ENCODE measurements around the gene IFIH1. TPM values are rescaled to one million over a fixed set of nuclear protein-coding genes. Genes with fewer than 3 reads are reported as not detected.

IFIH1 gene
- total and polyA plus RNA-seq, 9 of the 15 experiments (the other 6 are each of a cell fraction or from before 2014, with no cell fraction given): 0.15 to 1.2 (median 0.60) TPM; not detected in 1

DNA sequence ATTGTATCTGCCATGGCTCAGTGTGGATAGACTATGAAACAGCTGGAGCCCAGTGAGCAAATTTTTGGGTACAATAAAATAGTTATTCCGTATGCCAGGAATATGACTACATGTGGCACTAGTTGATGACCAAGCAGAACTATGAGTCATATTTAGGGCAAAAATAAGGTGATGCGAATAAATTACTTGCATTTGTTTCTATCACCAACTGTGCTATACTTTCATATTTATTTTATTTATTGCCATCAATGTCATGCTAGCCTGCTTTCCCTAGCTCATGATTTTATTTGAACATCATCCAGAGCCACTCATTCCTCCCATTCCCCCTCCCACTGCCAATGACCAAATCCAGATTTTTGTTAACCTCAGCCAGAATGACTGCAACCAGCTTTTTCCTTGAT lies 61.9 kb downstream of the IFIH1 start (continued):
- TF ChIP-seq JUND (IDR thresholded peaks at IDR 0.05; ENCODE audit: borderline replicate concordance, low read depth, low read length) (no peak), JUND (tag; IDR thresholded peaks at IDR 0.05; ENCODE audit: borderline replicate concordance, low read depth, low read length) (no peak), SMAD2 (IDR thresholded peaks at IDR 0.05; ENCODE audit: low read depth, low read length) (no peak)

DNA sequence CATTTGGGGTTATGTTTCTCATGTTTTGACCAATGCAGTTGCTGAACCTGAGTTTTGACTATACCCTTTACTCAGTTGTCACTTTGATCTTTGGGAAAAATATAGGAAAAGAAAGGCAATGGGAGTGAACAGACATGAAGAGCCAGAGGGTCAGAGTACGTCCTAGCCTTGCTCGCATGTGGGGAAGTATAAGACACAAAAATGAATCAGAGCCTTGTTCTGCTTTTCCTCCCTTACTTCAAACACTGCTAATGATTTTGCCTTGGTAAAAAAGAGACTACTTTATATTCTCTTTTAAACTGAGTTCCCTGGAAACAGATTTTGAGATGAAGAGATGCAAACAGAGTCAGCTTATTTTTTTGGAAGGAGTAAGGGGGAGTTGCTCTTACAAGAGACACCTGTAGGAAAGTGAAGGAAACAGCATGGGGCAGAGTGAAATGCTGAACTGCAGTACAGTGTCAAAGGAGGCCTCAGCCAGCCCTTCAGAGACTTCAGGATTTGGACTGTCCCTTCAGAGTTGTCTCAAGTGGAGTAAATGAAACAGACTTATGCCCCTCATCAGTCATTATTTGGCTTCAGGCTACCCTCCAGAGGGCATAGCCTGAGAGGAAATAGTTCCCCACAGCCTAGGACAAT lies 64.1 kb downstream of the IFIH1 start:
- DNase-seq (ENCODE audit: extremely low read depth in 1 of 4, low spot score in 3 of 4): no peak
- Histone ChIP-seq H3K27ac (ENCODE audit: extremely low read depth, low read depth, low read length) (no peak overlapping the region), H3K4me2 (ENCODE audit: insufficient read depth, low read length) (no peak overlapping the region), H3K27me3 (ENCODE audit: control insufficient read depth in 2 of 2, insufficient read depth in 2 of 2, low read length in 2 of 2) (no peaks in the 10 kb centered on the region), H3K79me2 (ENCODE audit: control insufficient read depth, insufficient read depth, low read length) (no peaks in the 10 kb centered on the region), H3K9me1 (ENCODE audit: control insufficient read depth, insufficient read depth, low read length) (no peaks in the 10 kb centered on the region), H3K9me3 (replicated peaks; ENCODE audit: control insufficient read depth, insufficient read depth, low read depth, low read length) (no peaks in the 10 kb centered on the region; the same call in 1 of the 2 replicates), H2AFZ (ENCODE audit: low read depth, low read length) (no peak overlapping the region), H3K4me1 (replicated peaks in 1 of 2; ENCODE audit: control insufficient read depth in 2 of 2, insufficient read depth in 2 of 2, low read length in 2 of 2) (no peaks in the 10 kb centered on the region), H4K20me1 (replicated peaks; ENCODE audit: control insufficient read depth, insufficient read depth, low read length) (no peaks in the 10 kb centered on the region), H3K36me3 (ENCODE audit: control insufficient read depth, insufficient read depth, low read length) (no peaks in the 10 kb centered on the region), H3K9ac (ENCODE audit: insufficient read depth in 1 of 2, low read depth in 2 of 2, low read length in 2 of 2) (no peak overlapping the region), H3K4me3 (no peak overlapping the region)
- CTCF ChIA-PET (ENCODE audit: low intra/inter-chr PET ratio): no interaction called here
- POLR2A ChIA-PET: no interaction called here
- in situ Hi-C loops (cut with MboI): no loop called here
- intact Hi-C loops (cut with micrococcal nuclease): no loop called here
- BruUV-seq (replicated peaks): no TSS peak
- TF ChIP-seq BRCA1 (IDR thresholded peaks at IDR 0.05) (no peak), BRCA1 (CRISPR knock-in tag; IDR thresholded peaks at IDR 0.05) (no peak), RBM14 (IDR thresholded peaks at IDR 0.05; ENCODE audit: borderline replicate concordance, insufficient read depth, low read depth, low read length) (no peak), SRSF1 (IDR thresholded peaks at IDR 0.05; ENCODE audit: low read depth, low read length) (no peak), NEUROD1 (IDR thresholded peaks at IDR 0.05; ENCODE audit: borderline replicate concordance, low read depth, low read length, partially characterized antibody) (no peak), MYC (IDR thresholded peaks at IDR 0.05; ENCODE audit: low read depth, low read length) (no peak), MYC (CRISPR knock-in tag; IDR thresholded peaks at IDR 0.05; ENCODE audit: borderline replicate concordance, low read depth) (no peak), SOX6 (IDR thresholded peaks at IDR 0.05) (no peak), MYNN (IDR thresholded peaks at IDR 0.05) (no peak), MYNN (CRISPR knock-in tag; IDR thresholded peaks at IDR 0.05) (no peak), ZNF444 (CRISPR knock-in tag; IDR thresholded peaks at IDR 0.05) (no peak), CEBPG (CRISPR knock-in tag; IDR thresholded peaks at IDR 0.05) (no peak), CEBPG (tag; conservative IDR thresholded peaks at IDR 0.05 in 1 of 2, IDR thresholded peaks at IDR 0.05 in 1 of 2) (no peak)
- TF ChIP-seq, protein P1, sequence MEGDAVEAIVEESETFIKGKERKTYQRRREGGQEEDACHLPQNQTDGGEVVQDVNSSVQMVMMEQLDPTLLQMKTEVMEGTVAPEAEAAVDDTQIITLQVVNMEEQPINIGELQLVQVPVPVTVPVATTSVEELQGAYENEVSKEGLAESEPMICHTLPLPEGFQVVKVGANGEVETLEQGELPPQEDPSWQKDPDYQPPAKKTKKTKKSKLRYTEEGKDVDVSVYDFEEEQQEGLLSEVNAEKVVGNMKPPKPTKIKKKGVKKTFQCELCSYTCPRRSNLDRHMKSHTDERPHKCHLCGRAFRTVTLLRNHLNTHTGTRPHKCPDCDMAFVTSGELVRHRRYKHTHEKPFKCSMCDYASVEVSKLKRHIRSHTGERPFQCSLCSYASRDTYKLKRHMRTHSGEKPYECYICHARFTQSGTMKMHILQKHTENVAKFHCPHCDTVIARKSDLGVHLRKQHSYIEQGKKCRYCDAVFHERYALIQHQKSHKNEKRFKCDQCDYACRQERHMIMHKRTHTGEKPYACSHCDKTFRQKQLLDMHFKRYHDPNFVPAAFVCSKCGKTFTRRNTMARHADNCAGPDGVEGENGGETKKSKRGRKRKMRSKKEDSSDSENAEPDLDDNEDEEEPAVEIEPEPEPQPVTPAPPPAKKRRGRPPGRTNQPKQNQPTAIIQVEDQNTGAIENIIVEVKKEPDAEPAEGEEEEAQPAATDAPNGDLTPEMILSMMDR (IDR thresholded peaks at IDR 0.05 in 2 of 3, conservative IDR thresholded peaks at IDR 0.05 in 1 of 3; ENCODE audit: insufficient read depth in 2 of 3, low read depth in 1 of 3, low read length in 3 of 3): no peak
- TF ChIP-seq, protein P2, sequence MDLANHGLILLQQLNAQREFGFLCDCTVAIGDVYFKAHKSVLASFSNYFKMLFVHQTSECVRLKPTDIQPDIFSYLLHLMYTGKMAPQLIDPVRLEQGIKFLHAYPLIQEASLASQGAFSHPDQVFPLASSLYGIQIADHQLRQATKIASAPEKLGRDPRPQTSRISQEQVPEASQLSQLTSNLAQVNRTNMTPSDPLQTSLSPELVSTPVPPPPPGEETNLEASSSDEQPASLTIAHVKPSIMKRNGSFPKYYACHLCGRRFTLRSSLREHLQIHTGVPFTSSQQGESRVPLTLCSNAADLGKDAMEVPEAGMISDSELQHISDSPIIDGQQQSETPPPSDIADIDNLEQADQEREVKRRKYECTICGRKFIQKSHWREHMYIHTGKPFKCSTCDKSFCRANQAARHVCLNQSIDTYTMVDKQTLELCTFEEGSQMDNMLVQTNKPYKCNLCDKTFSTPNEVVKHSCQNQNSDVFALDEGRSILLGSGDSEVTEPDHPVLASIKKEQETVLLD (IDR thresholded peaks at IDR 0.05): no peak
- FAIRE-seq: no peak
- WGBS (ENCODE audit: insufficient coverage, low coverage, missing lambda C conversion rate): 4% methylated on average over 2 of the region's 2 CpGs
- ATAC-seq: no peak

All from K562 (cell line).